HCT116 (cell line): Measurements from ENCODE around the gene F7.

Source experiments
- CEBPB ChIP-seq: IDR thresholded peaks from 2 replicates; pipeline ENCODE4 v1.6.1; 2012; ENCODE audit warnings: low read depth
- CTCF ChIP-seq, 3 experiments: fragments of 200-600 bp in 1 of 3; sonication (generic) in 1 of 3; IDR thresholded peaks in 2 of 3; conservative IDR thresholded peaks in 1 of 3; 2 replicates each; pipeline ENCODE4 v1.5.1; 2012 to 2017; ENCODE audit warnings: low read depth in 2 of 3, low read length in 2 of 3, antibody characterized with exemption in 1 of 3, borderline replicate concordance in 1 of 3, control low read depth in 1 of 3, mild to moderate bottlenecking in 1 of 3, mixed read lengths in 1 of 3, mixed run types in 1 of 3, moderate library complexity in 1 of 3; ENCODE audit not compliant: insufficient read depth in 1 of 3
- EZH2phosphoT487 ChIP-seq: fragments of 200-600 bp; IDR thresholded peaks from 2 replicates; pipeline ENCODE4 v1.6.1; 2018; ENCODE audit warnings: antibody characterized with exemption, borderline replicate concordance
- FOSL1 ChIP-seq: IDR thresholded peaks from 2 replicates; pipeline ENCODE4 v1.6.1; 2012; ENCODE audit warnings: low read depth
- JUND ChIP-seq: IDR thresholded peaks from 2 replicates; pipeline ENCODE4 v1.6.1; 2012
- YY1 ChIP-seq: IDR thresholded peaks from 2 replicates; pipeline ENCODE4 v1.6.1; 2011; ENCODE audit warnings: low read length, low read depth, moderate library complexity, mild to moderate bottlenecking; ENCODE audit not compliant: insufficient replicate concordance; ENCODE audit errors: extremely low read depth

- TF ChIP-seq JUND = no peak
- TF ChIP-seq FOSL1 = no peak
- TF ChIP-seq CTCF (IDR thresholded peaks at IDR 0.05 in 2 of 3, conservative IDR thresholded peaks at IDR 0.05 in 1 of 3; ENCODE audit: borderline replicate concordance in 1 of 3, insufficient read depth in 1 of 3, low read depth in 2 of 3, low read length in 2 of 3) = no peak
- no peak for TF ChIP-seq EZH2phosphoT487
- no peak for TF ChIP-seq YY1
- TF ChIP-seq CEBPB = no peak
These were observed 52.5 kb downstream of the F7 start, which contains the start of gene PROZ for GRCh38 chr13:113157929-113158747.
